Measurements from ENCODE around the gene ZNF496.

DNA sequence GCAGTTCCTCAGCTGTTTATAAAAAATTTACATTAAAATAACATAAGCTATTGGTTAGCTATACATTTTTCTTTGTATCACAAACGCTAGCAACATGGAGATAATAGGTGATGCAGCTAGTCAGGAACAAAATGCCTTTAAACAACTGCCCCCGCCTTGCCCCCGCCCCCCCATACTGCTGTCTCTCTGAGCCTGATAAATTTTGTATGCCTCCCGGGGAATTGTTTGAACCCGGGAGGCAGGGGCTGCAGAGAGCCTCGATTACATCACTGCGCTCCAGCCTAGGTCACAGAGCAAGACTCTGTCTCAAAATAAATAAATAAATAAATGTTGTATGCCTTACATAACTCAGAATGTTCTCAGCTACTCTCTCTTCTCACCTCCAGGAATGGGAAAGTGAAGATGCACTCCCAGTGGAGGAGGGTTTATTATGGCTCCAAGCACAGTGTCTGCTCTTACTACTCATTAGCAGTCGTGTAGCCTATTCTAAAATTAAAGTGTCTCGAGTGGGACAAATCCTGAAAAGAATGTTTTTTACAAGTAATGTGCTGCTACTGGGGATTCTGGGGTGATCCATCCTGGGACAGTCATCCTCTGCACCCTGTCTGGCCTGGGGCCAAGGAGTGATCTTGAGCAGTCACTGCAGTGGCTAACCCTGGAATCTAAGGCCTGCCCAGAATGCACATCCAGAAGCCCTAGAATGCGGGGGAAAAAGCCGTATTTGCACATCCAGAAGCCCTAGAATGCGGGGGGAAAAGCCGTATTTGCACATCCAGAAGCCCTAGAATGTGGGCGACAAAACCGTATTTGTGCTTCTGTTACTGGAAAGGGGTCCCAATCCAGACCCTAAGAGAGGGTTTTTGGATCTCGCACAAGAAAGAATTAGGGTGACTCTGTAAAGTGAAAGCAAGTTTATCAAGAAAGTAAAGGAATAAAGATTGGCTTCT, 39.4 kb upstream of the ZNF496 start:
- TF ChIP-seq CTCF (IDR thresholded peaks at IDR 0.05; ENCODE audit: low read length) = no peak
- TF ChIP-seq EZH2 (IDR thresholded peaks at IDR 0.05; ENCODE audit: borderline replicate concordance, low read length) = no peak
